Measurements from ENCODE around the gene FDX2.
"Not testable (repeated sequence)": the region's sequence is repeated elsewhere in the genome, so short reads cannot be mapped to it uniquely, and the experiment has no call there.

The FDX2 gene

GRCh38 chr19:10283301-10284064, 32.3 kb downstream of the FDX2 start:
- no peak for ATAC-seq

- ATAC-seq, result not testable (repeated sequence)
Observed at GRCh38 chr19:10282043-10282442, 33.8 kb downstream of the FDX2 start.

- no peak for ATAC-seq
Observed at GRCh38 chr19:10279737-10280442, 35.9 kb downstream of the FDX2 start.

- no peak for ATAC-seq
Observed at GRCh38 chr19:10278935-10279334, 36.9 kb downstream of the FDX2 start.

GRCh38 chr19:10277795-10278589, 37.8 kb downstream of the FDX2 start:
- ATAC-seq, result no peak

GRCh38 chr19:10274589-10274988, 41.2 kb downstream of the FDX2 start:
- ATAC-seq, result no peak

GRCh38 chr19:10271543-10272086, 44.2 kb downstream of the FDX2 start:
- peak; percentile 17 to 23 for ATAC-seq

GRCh38 chr19:10270616-10271394, 45.0 kb downstream of the FDX2 start, which contains the start of gene ICAM1:
ICAM1 (plus strand) TSS chr19:10271120; CDS start chr19:10271160, 40 bp downstream.
- ATAC-seq, result peak; percentile 66 to 67

- ATAC-seq, result peak; percentile 59 to 72
Observed at GRCh38 chr19:10270180-10270615, 45.6 kb downstream of the FDX2 start.

- ATAC-seq, result peak; percentile 53 to 55
Observed at GRCh38 chr19:10269333-10270179, 46.3 kb downstream of the FDX2 start.

- ATAC-seq, result no peak
Observed at GRCh38 chr19:10268071-10268470, 47.7 kb downstream of the FDX2 start.

GRCh38 chr19:10266706-10267105, 49.1 kb downstream of the FDX2 start:
- no peak for ATAC-seq

- ATAC-seq, result no peak
Observed at GRCh38 chr19:10262771-10263170, 53.0 kb downstream of the FDX2 start.

GRCh38 chr19:10260141-10260584, 55.7 kb downstream of the FDX2 start:
- peak; percentile 66 to 69 for ATAC-seq

Data from activated CD4-positive, CD25-positive, alpha-beta regulatory T cell treated with anti-CD3 and anti-CD28 coated beads, Interleukin-2, amount 50 U/mL, for 24 hours (primary cell).